ENCODE results near the gene CRYGC. TPM values are rescaled to one million over a fixed set of nuclear protein-coding genes. Genes with fewer than 3 reads are reported as not detected.

The CRYGC gene
- polyA plus RNA-seq, 3 donors, result not detected

DNA sequence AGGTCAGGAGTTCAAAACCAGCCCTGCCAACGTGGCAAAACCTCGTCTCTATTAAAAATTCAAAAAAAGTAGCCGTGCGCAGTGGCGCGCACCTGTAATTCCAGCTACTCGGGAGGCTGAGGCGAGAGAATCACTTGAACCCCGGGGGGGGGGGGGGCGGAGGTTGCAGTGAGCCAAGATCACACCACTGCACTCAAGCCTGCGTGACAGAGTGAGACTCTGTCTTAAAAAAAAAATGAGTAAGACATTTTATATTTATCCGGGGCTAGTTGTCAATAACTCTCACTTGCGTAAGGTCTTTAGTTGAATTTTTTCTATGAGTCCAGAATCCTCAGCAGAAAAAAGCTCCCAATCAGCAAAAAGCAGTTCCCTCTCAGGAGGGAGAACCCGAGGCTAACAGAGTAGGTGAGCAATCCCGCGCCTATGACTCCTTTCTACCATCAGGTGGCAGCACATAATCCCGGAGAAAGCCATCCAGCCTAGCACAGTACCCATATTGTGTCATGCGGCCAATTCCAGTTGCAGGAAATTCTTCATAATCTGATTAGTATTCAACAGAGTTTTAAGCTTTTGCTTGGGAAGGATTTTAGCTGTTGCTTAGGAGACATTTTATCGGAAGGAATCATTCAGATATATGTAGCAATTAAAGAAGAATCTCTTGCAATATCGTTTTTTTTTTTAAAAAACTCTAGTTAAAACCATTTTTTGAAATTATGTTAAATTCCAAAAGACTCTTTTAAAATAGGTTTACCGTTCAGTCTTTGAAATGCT lies 45.6 kb upstream of the CRYGC start:
- H3K9ac ChIP-seq (ENCODE audit: insufficient read depth, low read length, poor library complexity, severe bottlenecking), result no peak overlapping the region
- Mint-ChIP-seq H3K4me3 (no peak overlapping the region), H3K27ac (no peak overlapping the region), H3K9me3 (no peaks in the 10 kb centered on the region), H3K27me3 (ENCODE audit: low read depth in 3 of 3) (peaks cover 0 to 6% (median 0%) of the 10 kb centered on the region in 3 donors), H3K4me1 (peaks cover 28% of the 10 kb centered on the region), H3K36me3 (no peaks in the 10 kb centered on the region)
- H3K9me3 ChIP-seq (replicated peaks in 1 of 2; ENCODE audit: control insufficient read depth in 1 of 2, insufficient read depth in 1 of 2, low read length in 2 of 2), result no peaks in the 10 kb centered on the region
- H3K4me1 ChIP-seq (ENCODE audit: control insufficient read depth in 1 of 2, insufficient read depth in 2 of 2, low read length in 2 of 2), result peaks cover 19 to 23% of the 10 kb centered on the region in 2 donors
- 54% methylated on average over 8 of the region's 21 CpGs for WGBS (ENCODE audit: insufficient coverage)
- no peaks in the 10 kb centered on the region for H4K20me1 ChIP-seq (ENCODE audit: insufficient read depth, low read length)
- TF ChIP-seq, protein P1, sequence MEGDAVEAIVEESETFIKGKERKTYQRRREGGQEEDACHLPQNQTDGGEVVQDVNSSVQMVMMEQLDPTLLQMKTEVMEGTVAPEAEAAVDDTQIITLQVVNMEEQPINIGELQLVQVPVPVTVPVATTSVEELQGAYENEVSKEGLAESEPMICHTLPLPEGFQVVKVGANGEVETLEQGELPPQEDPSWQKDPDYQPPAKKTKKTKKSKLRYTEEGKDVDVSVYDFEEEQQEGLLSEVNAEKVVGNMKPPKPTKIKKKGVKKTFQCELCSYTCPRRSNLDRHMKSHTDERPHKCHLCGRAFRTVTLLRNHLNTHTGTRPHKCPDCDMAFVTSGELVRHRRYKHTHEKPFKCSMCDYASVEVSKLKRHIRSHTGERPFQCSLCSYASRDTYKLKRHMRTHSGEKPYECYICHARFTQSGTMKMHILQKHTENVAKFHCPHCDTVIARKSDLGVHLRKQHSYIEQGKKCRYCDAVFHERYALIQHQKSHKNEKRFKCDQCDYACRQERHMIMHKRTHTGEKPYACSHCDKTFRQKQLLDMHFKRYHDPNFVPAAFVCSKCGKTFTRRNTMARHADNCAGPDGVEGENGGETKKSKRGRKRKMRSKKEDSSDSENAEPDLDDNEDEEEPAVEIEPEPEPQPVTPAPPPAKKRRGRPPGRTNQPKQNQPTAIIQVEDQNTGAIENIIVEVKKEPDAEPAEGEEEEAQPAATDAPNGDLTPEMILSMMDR (IDR thresholded peaks at IDR 0.05), result peak; percentile 84
- H3K79me2 ChIP-seq (ENCODE audit: insufficient read depth, low read length), result no peaks in the 10 kb centered on the region
- H3K27ac ChIP-seq (ENCODE audit: low read depth in 1 of 2, low read length in 2 of 2), result no peak overlapping the region
- H3K27me3 ChIP-seq (ENCODE audit: control insufficient read depth in 2 of 2, insufficient read depth in 2 of 2, low read length in 2 of 2), result no peaks in the 10 kb centered on the region
- no peak overlapping the region for H2AFZ ChIP-seq (ENCODE audit: insufficient read depth, low read depth, low read length, poor library complexity, severe bottlenecking)
- no peak overlapping the region for H3K4me2 ChIP-seq (replicated peaks; ENCODE audit: extremely low read depth, low read length, poor library complexity, severe bottlenecking)
- intact Hi-C loops (cut with micrococcal nuclease), result loop anchor here in 1 of 2 donors (10.0 kb wide), 1 partner anchor 80 kb away; the partner anchor contains the start of gene IDH1
- peak; percentile 67 to 80 (median 77) for DNase-seq
- no peak overlapping the region for H3K4me3 ChIP-seq (replicated peaks in 1 of 3; ENCODE audit: low read depth in 2 of 3, low read length in 3 of 3)
- H3K36me3 ChIP-seq (replicated peaks in 1 of 2; ENCODE audit: control insufficient read depth in 1 of 2, insufficient read depth in 2 of 2, low read length in 2 of 2), result no peaks in the 10 kb centered on the region

GRCh38 chr2:208174144-208174543 lies 44.5 kb upstream of the CRYGC start:
- H3K4me3 Mint-ChIP-seq, result no peak overlapping the region
- peaks cover 0 to 6% (median 0%) of the 10 kb centered on the region in 3 donors for H3K27me3 Mint-ChIP-seq (ENCODE audit: low read depth in 3 of 3)
- no peak overlapping the region for H3K27ac ChIP-seq (ENCODE audit: low read depth in 1 of 2, low read length in 2 of 2)
- H4K20me1 ChIP-seq (ENCODE audit: insufficient read depth, low read length), result no peaks in the 10 kb centered on the region
- no peaks in the 10 kb centered on the region for H3K9me3 Mint-ChIP-seq
- H3K36me3 Mint-ChIP-seq, result no peaks in the 10 kb centered on the region
- intact Hi-C loops (cut with micrococcal nuclease), result loop anchor here (5.0 to 10.0 kb wide), 2 partner anchors 78 to 81 kb away; partner anchors contain the start of gene IDH1 (in 1 of the 2)
- H3K27ac Mint-ChIP-seq, result peak overlapping the region in 2 of 7 donors; percentile 50 to 68
- peaks cover 19 to 23% of the 10 kb centered on the region in 2 donors for H3K4me1 ChIP-seq (ENCODE audit: control insufficient read depth in 1 of 2, insufficient read depth in 2 of 2, low read length in 2 of 2)
- no peaks in the 10 kb centered on the region for H3K27me3 ChIP-seq (ENCODE audit: control insufficient read depth in 2 of 2, insufficient read depth in 2 of 2, low read length in 2 of 2)
- no peak overlapping the region for H2AFZ ChIP-seq (ENCODE audit: insufficient read depth, low read depth, low read length, poor library complexity, severe bottlenecking)
- no peak overlapping the region for H3K9ac ChIP-seq (ENCODE audit: insufficient read depth, low read length, poor library complexity, severe bottlenecking)
- no peak overlapping the region for H3K4me3 ChIP-seq (replicated peaks in 1 of 3; ENCODE audit: low read depth in 2 of 3, low read length in 3 of 3)
- no peaks in the 10 kb centered on the region for H3K79me2 ChIP-seq (ENCODE audit: insufficient read depth, low read length)
- H3K4me2 ChIP-seq (replicated peaks; ENCODE audit: extremely low read depth, low read length, poor library complexity, severe bottlenecking), result no peak overlapping the region
- WGBS (ENCODE audit: insufficient coverage), result 96% methylated on average over 9 of the region's 9 CpGs
- no peaks in the 10 kb centered on the region for H3K36me3 ChIP-seq (replicated peaks in 1 of 2; ENCODE audit: control insufficient read depth in 1 of 2, insufficient read depth in 2 of 2, low read length in 2 of 2)
- peaks cover 28% of the 10 kb centered on the region for H3K4me1 Mint-ChIP-seq
- no peaks in the 10 kb centered on the region for H3K9me3 ChIP-seq (replicated peaks in 1 of 2; ENCODE audit: control insufficient read depth in 1 of 2, insufficient read depth in 1 of 2, low read length in 2 of 2)
- no peak for DNase-seq
- TF ChIP-seq, protein P1 (IDR thresholded peaks at IDR 0.05), result no peak
